ENCODE data around the gene CCDC178. TPM values are rescaled to one million over a fixed set of nuclear protein-coding genes. Genes with fewer than 3 reads are reported as not detected.

Gene CCDC178
- polyA plus RNA-seq, 2 of the 4 experiments (the other 2 are of a cell fraction), result 0.06 TPM; not detected in 1

DNA sequence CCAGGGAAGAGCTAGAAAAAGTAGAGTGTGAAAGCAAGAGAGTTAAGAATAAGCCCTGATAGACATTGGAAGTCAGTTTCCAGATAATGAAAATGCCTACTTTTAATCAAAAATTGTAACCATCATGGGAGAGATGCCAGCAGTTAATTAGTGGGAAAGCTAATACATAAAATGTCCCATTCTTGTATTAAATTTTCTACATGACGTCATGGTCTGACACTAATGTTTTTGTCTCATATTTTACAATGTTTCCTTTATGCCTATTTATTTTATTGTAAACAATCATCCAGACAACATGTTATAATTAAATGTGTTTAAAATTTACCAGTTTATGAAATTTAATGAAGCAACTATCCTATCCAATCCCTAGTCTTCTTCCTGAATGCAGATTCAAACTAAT is 26.3 kb upstream of the CCDC178 start:
- no peaks in the 10 kb centered on the region for H3K4me1 ChIP-seq

GRCh38 chr18:33460681-33461080 is 20.2 kb upstream of the CCDC178 start:
- TF ChIP-seq BHLHE40 (IDR thresholded peaks at IDR 0.05; ENCODE audit: low read depth, low read length) (no peak), FOSB (CRISPR knock-in tag; IDR thresholded peaks at IDR 0.05) (no peak), HOXB5 (CRISPR knock-in tag; IDR thresholded peaks at IDR 0.05) (no peak), RCOR1 (IDR thresholded peaks at IDR 0.05; ENCODE audit: low read depth, low read length) (no peak), KDM1A (IDR thresholded peaks at IDR 0.05; ENCODE audit: low read depth) (no peak), CEBPB (IDR thresholded peaks at IDR 0.05) (no peak), EHMT2 (IDR thresholded peaks at IDR 0.05; ENCODE audit: low read depth) (no peak), CHD4 (IDR thresholded peaks at IDR 0.05; ENCODE audit: borderline replicate concordance) (no peak), ESRRA (IDR thresholded peaks at IDR 0.05; ENCODE audit: borderline replicate concordance, low read length) (no peak), MAFK (IDR thresholded peaks at IDR 0.05; ENCODE audit: partially characterized antibody) (no peak)
- H3K27ac ChIP-seq, result no peak overlapping the region
- 0% methylated on average over 1 of the region's 1 CpG for WGBS (ENCODE audit: missing lambda C conversion rate)
- no peaks in the 10 kb centered on the region for H3K9me3 ChIP-seq
- ATAC-seq (no peak), DNase-seq (ENCODE audit: low read depth in 1 of 2, low spot score in 1 of 2) (no peak), FAIRE-seq (no peak)
- no peaks in the 10 kb centered on the region for H3K4me1 ChIP-seq
- no peak overlapping the region for H3K4me2 ChIP-seq
- ChIA-PET POLR2A (no interaction called here), CTCF (no interaction called here)
- no peak overlapping the region for H3K4me3 ChIP-seq

More for the DNA sequence above, 26.3 kb upstream of the CCDC178 start:
- Histone ChIP-seq H3K4me2 (no peak overlapping the region), H3K27ac (no peak overlapping the region), H3K9me3 (no peaks in the 10 kb centered on the region), H3K4me3 (no peak overlapping the region)
- FAIRE-seq (no peak), ATAC-seq (no peak), DNase-seq (ENCODE audit: low read depth in 1 of 2, low spot score in 1 of 2) (no peak)
- CTCF ChIA-PET, result no interaction called here
- 9% methylated on average over 1 of the region's 1 CpG for WGBS (ENCODE audit: missing lambda C conversion rate)
- TF ChIP-seq, protein P1, sequence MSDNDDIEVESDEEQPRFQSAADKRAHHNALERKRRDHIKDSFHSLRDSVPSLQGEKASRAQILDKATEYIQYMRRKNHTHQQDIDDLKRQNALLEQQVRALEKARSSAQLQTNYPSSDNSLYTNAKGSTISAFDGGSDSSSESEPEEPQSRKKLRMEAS (IDR thresholded peaks at IDR 0.05), result no peak
- TF ChIP-seq, protein P2, sequence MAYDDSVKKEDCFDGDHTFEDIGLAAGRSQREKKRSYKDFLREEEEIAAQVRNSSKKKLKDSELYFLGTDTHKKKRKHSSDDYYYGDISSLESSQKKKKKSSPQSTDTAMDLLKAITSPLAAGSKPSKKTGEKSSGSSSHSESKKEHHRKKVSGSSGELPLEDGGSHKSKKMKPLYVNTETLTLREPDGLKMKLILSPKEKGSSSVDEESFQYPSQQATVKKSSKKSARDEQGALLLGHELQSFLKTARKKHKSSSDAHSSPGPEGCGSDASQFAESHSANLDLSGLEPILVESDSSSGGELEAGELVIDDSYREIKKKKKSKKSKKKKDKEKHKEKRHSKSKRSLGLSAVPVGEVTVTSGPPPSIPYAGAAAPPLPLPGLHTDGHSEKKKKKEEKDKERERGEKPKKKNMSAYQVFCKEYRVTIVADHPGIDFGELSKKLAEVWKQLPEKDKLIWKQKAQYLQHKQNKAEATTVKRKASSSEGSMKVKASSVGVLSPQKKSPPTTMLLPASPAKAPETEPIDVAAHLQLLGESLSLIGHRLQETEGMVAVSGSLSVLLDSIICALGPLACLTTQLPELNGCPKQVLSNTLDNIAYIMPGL (CRISPR knock-in tag; IDR thresholded peaks at IDR 0.05; ENCODE audit: borderline replicate concordance), result no peak
- POLR2A ChIA-PET, result no interaction called here

DNA sequence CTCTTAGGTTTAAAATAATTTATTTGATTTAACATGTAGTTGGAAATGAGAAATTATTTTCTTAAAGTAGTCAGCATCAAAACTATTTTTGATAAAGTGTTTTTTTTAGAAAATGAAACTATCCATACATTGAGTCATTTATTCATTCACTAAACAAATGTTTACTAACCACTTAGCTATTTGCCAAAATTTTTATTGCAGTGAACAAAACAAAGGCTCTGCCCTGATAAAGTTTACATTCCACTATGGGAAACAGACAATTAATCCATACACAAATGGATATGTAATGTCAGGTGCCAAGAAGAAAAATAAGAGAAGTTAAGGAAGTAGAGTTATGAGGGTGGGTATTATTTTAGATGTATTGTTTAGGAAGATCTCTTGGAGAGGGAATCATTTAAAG is 19.1 kb upstream of the CCDC178 start:
- no peak overlapping the region for H3K27ac ChIP-seq
- H3K4me1 ChIP-seq, result no peaks in the 10 kb centered on the region
- ChIA-PET POLR2A (no interaction called here), CTCF (no interaction called here)
- FAIRE-seq (no peak), ATAC-seq (no peak), DNase-seq (ENCODE audit: low read depth in 1 of 2, low spot score in 1 of 2) (no peak)
- H3K9me3 ChIP-seq, result no peaks in the 10 kb centered on the region
- TF ChIP-seq BHLHE40 (IDR thresholded peaks at IDR 0.05; ENCODE audit: low read depth, low read length), result no peak
- no peak for TF ChIP-seq FOSL2 (IDR thresholded peaks at IDR 0.05)
- TF ChIP-seq FOSL2 (CRISPR knock-in tag; IDR thresholded peaks at IDR 0.05), result no peak
- no peak for TF ChIP-seq PHF8 (IDR thresholded peaks at IDR 0.05; ENCODE audit: borderline replicate concordance, low read depth)
- TF ChIP-seq KDM1A (IDR thresholded peaks at IDR 0.05; ENCODE audit: low read depth), result no peak
- no peak for TF ChIP-seq REST (IDR thresholded peaks at IDR 0.05)
- TF ChIP-seq NR3C1 (IDR thresholded peaks at IDR 0.05), result no peak
- TF ChIP-seq, protein P3, sequence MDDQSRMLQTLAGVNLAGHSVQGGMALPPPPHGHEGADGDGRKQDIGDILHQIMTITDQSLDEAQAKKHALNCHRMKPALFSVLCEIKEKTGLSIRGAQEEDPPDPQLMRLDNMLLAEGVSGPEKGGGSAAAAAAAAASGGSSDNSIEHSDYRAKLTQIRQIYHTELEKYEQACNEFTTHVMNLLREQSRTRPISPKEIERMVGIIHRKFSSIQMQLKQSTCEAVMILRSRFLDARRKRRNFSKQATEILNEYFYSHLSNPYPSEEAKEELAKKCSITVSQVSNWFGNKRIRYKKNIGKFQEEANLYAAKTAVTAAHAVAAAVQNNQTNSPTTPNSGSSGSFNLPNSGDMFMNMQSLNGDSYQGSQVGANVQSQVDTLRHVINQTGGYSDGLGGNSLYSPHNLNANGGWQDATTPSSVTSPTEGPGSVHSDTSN (IDR thresholded peaks at IDR 0.05), result no peak
- no peak for TF ChIP-seq ESRRA (IDR thresholded peaks at IDR 0.05; ENCODE audit: borderline replicate concordance, low read length)
- no peak for TF ChIP-seq HOXB13 (CRISPR knock-in tag; IDR thresholded peaks at IDR 0.05; ENCODE audit: low read depth)
- TF ChIP-seq EHMT2 (IDR thresholded peaks at IDR 0.05; ENCODE audit: low read depth), result no peak
- TF ChIP-seq ZC3H11A (IDR thresholded peaks at IDR 0.05), result no peak
- no peak for TF ChIP-seq CBX8 (IDR thresholded peaks at IDR 0.05)
- no peak for TF ChIP-seq SMC3 (IDR thresholded peaks at IDR 0.05)
- no peak for TF ChIP-seq HOXB5 (CRISPR knock-in tag; IDR thresholded peaks at IDR 0.05)
- H3K4me2 ChIP-seq, result no peak overlapping the region
- no peak overlapping the region for H3K4me3 ChIP-seq
